COR-L47 (cell line): ENCODE measurements around the gene CLCN2.

Source experiments
- DNase-seq: peaks from one replicate; lab custom pipeline; 2025; lab: John Stamatoyannopoulos, UW

The CLCN2 gene

DNA sequence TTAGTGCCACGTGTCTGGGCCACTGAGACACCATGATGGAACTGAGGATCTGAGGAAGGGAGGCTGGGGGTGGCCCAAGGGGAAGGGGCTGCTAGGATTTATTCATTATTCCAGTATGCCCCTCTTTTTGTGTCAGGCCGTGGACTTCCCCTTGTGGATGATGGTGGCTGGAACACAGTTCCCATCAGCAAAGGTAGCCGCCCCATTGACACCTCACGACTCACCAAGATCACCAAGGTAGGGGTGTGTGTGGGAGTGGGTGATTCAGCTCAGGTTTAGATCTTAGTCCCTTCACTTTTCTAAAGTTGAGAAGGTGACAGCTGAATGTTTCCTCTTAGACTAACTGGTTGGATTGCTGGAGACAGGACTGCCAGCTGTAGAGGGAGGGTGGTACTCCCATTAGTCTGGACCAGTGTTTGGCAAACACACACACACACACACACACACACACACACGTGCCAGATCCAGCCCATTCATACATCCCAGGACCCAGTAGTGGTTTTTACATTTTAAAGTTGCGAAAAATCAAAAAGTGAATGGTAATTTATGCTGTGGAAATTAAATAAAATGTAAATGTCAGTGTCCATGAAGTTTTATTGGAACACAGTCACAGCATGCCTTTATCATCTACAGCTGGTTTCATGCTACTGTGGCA lies 35.6 kb downstream of the CLCN2 start:
- no peak for DNase-seq

DNA sequence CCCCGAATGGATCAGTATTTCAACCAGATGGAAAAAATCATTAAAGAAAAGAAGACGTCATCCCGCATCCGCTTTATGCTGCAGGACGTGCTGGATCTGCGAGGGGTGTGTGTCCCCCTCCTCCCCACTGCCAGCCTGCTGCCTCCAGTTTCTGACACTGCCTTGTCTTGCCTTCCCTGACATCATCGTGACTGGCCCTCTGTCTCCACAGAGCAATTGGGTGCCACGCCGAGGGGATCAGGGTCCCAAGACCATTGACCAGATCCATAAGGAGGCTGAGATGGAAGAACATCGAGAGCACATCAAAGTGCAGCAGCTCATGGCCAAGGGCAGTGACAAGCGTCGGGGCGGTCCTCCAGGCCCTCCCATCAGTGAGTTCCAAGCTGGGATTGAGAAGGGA lies 36.1 kb downstream of the CLCN2 start:
- no peak for DNase-seq

DNA sequence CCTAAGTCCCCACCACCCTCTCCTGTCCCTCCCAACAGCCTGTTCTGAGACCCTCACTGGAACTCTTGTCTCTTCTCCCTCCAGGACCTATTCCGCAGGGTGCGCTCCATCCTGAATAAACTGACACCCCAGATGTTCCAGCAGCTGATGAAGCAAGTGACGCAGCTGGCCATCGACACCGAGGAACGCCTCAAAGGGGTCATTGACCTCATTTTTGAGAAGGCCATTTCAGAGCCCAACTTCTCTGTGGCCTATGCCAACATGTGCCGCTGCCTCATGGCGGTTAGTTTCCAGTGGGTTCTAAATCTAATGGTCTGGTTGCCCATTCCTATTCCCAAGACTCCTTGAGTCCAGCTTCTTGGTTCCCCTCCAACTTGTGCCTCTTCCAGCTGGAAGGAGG lies 37.7 kb downstream of the CLCN2 start:
- no peak for DNase-seq

DNA sequence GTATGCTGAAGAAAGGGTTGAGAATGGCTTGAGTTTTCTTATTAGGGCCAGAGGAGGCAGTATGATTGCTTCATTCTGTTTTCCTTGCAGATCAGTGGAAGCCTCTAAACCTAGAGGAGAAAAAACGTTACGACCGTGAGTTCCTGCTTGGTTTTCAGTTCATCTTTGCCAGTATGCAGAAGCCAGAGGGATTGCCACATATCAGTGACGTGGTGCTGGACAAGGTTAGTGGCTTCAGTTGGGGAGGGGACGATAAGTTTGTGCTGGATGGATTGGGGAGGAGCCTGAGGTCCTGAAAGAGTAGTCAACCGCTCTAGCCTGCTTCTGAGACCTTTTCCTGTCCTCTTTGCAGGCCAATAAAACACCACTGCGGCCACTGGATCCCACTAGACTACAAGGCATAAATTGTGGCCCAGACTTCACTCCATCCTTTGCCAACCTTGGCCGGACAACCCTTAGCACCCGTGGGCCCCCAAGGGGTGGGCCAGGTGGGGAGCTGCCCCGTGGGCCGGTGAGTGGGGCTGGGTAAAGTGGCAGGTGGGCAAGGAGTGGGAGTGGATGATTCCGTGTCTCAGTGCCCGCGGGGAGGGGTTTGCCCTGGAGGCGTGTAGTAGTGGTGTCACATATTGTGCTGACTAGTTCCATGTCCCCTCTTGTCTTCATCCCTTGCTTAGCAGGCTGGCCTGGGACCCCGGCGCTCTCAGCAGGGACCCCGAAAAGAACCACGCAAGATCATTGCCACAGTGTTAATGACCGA lies 38.5 kb downstream of the CLCN2 start:
- DNase-seq, result no peak

DNA sequence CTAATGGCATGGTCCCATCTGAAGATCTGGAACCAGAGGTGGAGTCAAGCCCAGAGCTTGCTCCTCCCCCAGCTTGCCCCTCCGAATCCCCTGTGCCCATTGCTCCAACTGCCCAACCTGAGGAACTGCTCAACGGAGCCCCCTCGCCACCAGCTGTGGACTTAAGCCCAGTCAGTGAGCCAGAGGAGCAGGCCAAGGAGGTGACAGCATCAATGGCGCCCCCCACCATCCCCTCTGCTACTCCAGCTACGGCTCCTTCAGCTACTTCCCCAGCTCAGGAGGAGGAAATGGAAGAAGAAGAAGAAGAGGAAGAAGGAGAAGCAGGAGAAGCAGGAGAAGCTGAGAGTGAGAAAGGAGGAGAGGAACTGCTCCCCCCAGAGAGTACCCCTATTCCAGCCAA lies 39.7 kb downstream of the CLCN2 start:
- no peak for DNase-seq

DNA sequence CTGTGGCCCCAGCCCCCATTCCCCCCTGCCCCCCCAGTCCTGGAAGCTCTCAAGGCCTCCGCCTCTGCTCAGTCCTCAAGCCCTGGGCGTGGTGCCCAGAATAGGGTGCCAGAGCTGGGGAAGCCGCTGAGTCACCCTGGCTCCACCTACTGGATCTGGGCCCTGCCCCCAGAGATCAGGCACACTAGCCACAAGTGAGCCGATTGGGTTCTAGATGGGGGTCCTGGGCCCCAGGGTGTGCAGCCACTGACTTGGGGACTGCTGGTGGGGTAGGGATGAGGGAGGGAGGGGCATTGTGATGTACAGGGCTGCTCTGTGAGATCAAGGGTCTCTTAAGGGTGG lies 41.3 kb downstream of the CLCN2 start:
- DNase-seq, result peak; percentile 74

DNA sequence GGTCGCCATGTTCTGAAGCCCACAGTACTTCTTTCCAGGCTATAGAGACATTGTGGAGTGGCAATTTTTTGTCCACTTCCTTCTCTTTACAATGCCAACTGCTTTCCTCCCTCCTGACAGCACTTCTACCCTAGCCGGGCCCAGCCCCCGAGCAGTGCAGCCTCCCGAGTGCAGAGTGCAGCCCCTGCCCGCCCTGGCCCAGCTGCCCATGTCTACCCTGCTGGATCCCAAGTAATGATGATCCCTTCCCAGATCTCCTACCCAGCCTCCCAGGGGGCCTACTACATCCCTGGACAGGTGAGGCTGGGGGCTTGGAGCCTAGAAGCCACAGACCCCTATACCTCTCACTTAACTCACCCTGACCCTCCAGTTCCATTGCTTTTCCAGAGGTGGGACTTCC lies 44.2 kb downstream of the CLCN2 start:
- no peak for DNase-seq

DNA sequence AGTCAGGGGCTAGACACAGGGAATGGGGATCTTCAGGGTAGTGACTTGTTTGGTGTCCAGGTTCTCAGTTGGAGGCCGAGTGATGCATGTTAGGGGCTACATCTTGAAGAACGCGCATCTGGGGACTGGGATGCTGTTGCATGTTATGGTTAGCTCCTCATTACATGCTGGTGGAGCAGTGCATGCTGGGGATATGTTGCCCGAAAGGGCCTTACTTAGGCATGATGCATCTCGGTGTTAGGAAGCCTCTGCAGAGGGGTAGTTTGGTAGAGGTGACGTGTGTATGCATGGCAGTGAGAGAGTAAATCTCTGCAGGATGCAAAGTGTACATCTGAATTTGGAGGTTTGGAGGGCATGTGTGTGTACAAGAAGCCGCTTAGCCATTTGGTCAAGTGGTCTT lies 44.6 kb downstream of the CLCN2 start:
- no peak for DNase-seq

DNA sequence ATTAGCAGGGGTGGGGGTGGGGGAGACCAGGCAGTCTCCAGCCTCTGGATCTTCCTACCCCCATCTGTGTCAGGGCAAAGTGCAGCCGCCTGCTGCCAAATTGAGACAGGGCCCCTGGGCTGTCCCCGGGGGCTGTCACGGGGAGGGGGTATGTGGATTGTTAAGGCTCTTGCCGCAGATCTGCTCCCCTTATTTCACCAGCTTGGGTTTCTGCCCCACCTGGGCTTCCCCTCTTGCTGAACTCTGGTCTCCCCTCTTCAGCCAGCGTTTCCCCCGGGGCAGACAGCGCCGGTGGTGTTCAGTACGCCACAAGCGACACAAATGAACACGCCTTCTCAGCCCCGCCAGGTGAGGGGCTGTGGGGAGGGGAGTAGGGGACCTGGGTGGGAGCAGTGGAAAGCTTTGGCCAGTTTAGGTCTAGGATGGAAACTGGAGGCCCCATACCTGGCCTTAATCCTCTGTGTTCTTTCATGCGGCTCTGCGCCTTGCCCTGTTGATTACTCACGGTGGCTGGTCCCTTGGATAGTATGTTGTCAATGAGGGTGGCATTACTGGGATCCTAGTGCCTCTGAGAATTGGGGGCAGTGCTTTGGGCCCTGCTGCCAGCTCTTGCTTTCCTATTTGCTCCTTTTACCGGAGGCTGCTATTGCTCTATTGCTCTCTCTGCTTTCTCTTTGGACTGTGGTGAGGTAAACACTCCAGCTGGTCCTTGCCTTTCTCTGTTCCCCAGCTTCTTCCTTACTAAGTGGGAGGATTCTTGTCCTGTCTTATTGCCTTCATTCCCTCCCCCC lies 45.3 kb downstream of the CLCN2 start:
- DNase-seq, result no peak

DNA sequence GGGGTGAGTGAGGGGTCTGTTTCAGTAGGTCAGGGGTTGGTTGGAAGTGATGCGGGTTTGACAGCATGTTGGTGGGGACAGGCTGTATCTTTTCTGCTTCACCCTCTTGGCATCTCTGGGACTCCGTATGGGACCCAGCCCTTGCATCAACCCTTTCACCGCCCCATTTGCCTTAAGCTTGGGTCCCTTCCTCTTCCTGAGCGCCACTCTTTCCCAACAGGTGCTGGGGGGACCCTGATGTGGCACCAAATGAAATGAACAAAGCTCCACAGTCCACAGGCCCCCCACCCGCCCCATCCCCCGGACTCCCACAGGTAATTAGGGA lies 45.9 kb downstream of the CLCN2 start:
- DNase-seq, result no peak

DNA sequence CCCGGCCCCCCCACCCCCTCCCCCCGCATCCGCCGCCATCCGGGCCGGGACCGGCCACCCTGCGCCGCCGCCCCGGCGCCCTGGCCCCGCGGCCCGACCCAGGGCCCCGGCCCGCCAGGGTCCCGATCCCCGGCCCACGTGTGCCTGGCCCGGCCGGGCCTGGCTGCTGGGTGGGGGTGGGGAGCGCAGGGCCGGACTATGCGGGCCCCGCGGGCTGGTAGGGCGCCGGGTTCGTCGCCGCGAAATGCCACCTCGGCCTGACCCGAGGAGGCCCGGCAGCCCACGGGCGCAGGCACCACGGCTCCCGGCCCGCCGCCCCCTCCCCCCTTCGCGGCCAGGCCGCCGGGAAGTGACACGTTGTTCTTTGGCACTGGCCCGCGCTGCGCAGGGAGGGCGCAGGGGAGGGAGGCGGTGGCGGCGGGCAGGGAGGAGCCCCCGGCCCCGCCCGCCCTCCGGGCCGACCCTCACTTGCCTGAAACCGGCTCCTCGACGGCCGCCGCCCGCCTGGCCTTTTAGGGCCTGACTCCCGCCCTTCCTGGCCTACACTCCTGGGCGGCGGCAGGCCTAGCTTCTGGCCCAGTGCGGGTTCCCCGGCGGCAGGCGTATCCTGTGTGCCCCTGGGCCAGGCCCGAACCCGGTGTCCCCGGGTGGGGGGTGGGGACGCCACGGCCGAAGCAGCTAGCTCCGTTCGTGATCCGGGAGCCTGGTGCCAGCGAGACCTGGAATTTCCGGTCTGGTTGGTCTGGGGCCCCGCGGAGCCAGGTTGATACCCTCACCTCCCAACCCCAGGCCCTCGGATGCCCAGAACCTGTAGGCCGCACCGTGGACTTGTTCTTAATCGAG lies 46.5 kb downstream of the CLCN2 start:
- peak; percentile 65 for DNase-seq

DNA sequence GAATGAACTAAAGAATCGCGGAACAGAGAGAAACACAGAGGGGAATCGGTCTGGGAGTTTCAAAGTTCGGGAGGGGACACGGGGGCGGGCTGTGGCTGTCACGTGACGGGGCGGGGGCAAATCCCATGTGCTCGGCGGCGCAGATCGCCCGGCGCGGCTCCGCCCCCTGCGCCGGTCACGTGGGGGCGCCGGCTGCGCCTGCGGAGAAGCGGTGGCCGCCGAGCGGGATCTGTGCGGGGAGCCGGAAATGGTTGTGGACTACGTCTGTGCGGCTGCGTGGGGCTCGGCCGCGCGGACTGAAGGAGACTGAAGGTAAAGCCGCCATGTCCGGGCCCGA lies 47.1 kb downstream of the CLCN2 start, which contains the start of gene EIF4G1:
Gene EIF4G1, plus strand, starts transcription at position 244 of the 337 bp plus-strand sequence. CDS start 1,191 bp downstream, outside the sequence.
- peak; percentile 96 for DNase-seq

DNA sequence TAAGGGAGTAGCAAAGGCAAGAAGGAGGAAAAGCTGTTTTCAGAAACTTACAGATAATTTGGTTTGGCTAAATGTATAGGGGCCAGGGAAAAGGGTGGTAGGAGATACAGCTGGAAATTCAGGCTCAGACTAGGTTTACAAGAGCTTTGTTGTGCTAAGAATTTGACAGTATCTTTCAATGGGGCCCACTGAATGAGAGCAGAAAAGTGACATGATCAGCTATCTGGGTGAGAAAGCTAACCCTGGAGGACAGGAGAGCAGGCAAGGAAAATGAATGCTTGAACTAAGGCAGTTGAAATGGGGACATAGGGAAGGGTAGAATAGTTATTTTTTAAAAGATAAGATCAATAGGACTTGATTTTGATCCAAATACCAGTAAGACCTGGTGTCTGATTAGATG lies 49.8 kb downstream of the CLCN2 start:
- DNase-seq, result no peak

DNA sequence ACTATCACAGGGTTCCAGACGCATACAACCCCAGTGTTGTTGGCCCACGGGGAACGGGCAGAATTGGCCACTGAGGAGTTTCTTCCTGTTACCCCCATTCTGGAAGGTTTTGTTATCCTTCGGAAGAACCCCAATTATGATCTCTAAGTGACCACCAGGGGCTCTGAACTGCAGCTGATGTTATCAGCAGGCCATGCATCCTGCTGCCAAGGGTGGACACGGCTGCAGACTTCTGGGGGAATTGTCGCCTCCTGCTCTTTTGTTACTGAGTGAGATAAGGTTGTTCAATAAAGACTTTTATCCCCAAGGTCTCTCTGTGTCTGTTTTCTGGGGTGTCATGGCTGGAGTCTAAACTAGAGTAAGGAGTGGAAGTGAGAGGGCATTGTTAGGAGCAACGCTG lies 52.7 kb downstream of the CLCN2 start:
- DNase-seq, result no peak

DNA sequence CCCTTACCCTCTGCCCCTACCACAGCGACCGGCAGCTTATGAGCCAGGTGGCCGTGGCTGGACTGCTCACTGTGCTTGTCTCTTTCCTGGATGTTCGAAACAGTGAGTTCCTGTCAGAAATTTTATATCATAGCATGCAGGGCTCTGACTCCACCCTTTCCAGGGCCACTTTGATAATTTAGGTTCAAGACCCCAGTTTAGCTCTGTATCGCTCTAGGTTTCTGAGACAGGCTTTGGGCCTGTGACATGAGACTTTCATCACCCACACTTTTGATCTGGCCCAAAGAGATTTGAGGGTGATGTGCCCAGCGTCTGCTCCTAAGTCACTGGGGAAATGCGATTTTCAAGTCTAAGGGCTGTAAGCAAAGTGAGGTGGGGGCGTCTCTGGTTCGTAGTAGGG lies 53.5 kb downstream of the CLCN2 start:
- no peak for DNase-seq

DNA sequence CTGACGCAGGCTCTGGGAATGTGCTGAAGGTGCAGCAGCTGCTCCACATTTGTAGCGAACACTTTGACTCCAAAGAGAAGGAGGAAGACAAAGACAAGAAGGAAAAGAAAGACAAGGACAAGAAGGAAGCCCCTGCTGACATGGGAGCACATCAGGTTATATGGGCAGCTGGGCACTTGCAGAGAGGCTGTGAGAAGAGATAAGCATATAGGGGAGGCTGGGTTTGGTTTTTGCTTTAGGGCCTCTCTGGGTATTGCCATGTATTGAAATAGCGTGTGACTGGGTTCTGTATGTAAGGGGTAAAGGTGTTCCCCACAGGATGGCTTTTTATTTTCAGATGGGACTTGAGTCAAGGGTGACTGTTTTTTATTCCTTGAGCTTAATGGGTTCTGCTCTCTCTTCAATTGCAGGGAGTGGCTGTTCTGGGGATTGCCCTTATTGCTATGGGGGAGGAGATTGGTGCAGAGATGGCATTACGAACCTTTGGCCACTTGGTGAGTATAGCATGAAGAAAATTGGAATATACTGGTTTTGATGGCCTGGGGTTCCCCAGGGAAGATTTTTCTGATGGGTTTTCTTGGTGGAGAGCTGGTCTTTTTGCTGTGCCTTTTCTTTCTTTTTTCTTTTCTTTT lies 54.9 kb downstream of the CLCN2 start:
- DNase-seq, result no peak

DNA sequence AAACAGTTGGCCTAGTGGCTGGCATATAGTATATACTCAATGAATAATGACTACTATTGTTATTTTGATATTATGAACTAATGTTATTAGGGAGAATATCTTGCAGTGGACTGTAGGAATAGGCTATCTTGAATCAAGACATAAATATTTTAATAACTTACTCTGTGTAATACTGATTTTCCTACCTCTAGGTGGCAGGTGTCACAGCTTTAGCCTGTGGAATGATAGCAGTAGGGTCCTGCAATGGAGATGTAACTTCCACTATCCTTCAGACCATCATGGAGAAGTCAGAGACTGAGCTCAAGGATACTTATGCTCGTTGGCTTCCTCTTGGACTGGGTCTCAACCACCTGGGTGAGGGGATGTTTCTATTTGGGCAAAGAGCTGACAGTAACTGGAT lies 55.8 kb downstream of the CLCN2 start:
- no peak for DNase-seq

DNA sequence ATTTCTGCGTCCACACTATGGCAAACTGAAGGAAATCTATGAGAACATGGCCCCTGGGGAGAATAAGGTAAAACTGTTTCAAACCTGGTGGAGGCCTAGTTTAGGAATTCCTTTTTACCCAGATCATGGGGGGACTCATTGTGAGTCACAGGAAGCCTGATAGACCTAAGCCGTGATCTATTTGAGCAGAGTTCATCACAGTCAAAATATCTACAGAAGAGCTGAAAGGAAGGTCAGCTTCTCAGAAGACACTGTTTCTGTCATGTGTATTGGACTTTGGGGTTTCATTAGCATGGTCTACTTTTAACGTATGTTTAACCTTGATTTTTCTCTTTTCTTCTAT lies 61.1 kb downstream of the CLCN2 start:
- no peak for DNase-seq

DNA sequence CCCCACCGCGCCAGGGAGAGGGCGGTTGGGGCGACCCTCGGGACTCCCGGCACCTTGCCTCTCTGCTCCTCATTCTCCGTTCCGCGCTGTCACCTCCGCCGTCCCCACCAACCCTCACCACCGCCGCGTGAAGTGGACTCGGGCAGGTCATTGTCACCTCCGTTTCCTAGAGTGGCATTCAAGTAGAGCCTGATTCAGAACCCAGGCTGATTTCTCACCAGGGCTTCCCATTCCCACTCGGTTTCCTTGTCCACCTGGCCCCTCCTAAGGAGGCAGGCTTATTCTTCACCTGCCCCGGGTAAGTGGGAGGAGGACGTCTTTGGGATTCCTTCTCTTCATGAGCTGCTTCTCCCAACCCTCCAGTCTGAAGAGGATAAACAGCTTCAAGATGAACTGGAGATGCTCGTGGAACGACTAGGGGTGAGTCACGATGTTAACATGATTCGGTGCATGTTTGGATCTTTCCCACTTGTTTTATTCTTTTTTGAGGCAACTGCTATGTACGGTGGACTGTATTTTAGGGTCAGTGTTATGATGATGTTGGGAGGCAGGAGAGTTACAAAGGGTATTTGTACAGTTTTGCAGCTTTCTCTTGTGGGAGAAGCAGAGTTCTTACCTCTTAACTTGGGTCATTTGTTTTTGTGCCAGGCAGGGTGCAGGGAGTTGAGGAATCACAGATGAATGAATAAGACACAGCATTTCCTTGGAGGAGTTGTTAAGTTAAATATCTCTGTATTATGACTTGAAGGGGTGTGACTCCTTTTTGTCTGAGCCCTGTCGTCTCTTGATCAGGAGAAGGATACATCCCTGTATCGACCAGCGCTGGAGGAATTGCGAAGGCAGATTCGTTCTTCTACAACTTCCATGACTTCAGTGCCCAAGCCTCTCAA lies 61.7 kb downstream of the CLCN2 start:
- no peak for DNase-seq

DNA sequence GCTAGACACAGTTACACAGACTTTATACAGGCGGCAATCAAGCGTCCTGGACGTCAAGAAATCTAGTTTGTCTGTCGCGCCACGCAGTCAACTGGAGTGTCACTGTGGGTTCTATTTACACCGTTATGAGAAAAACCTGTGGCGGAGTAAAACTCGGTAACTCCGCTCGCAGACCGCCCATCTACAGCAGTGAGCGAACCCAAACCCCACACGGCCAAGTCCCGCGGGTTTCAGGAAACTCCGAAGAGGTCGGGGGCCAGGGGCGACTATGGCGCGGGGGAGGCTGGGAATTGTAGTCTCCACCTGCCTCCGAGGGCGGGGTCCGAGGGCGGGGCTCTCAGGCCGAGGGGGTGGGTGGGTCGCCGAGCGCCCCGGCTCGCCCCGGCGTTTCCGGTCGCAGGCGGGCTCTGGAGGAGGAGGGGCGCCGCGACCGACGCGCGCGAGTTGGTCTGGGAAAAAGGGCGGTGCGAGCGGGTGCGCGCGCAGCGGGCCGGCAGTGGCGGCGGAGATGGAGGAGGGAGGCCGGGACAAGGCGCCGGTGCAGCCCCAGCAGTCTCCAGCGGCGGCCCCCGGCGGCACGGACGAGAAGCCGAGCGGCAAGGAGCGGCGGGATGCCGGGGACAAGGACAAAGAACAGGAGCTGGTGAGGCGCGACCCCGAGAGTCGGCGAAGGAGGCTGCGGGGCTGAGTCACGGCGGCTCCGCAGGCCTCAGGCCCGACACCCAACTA lies 62.5 kb downstream of the CLCN2 start, which contains the start of gene PSMD2:
Gene PSMD2, plus strand, starts transcription at position 483 of the 729 bp plus-strand sequence. Its CDS starts 26 bp downstream, at position 509.
- DNase-seq, result peak; percentile 99
